ENCODE results near the gene RAPGEF1.

The RAPGEF1 gene

DNA sequence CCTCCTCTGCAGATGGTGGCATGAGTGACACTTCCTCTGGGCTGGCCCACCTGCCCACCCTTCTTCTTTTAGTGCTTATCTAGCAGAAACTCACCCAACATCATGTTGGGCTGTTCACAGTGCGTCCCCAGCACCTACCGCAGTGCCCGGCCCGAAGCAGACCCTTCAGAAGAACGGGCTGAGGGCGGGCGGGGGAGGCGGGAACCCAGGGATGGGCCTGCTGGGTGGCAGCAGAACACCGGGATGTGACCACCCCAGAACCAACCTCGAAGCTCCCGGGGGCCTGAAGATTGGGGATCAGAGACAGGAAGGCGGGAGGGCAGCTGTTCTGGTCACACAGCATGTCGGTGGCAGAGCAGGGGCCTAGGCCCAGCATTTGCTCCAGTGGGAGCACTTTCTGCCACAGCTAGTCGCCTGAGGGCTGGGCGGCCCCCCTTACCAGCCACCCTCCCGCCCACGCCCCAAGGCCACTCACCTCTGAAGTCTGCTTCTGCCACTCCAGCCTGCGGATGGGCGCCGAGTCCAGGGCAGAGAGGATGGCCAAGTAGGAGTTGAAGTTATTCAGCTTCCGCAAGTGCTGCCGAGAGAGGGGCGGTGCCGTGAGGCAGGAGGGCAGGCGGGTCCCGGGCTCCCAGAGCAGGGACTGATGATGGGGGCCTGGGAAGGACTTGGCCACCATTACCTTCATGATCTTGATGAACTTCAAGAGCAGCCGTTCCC, 155.9 kb downstream of the RAPGEF1 start:
- TF ChIP-seq, protein P1, sequence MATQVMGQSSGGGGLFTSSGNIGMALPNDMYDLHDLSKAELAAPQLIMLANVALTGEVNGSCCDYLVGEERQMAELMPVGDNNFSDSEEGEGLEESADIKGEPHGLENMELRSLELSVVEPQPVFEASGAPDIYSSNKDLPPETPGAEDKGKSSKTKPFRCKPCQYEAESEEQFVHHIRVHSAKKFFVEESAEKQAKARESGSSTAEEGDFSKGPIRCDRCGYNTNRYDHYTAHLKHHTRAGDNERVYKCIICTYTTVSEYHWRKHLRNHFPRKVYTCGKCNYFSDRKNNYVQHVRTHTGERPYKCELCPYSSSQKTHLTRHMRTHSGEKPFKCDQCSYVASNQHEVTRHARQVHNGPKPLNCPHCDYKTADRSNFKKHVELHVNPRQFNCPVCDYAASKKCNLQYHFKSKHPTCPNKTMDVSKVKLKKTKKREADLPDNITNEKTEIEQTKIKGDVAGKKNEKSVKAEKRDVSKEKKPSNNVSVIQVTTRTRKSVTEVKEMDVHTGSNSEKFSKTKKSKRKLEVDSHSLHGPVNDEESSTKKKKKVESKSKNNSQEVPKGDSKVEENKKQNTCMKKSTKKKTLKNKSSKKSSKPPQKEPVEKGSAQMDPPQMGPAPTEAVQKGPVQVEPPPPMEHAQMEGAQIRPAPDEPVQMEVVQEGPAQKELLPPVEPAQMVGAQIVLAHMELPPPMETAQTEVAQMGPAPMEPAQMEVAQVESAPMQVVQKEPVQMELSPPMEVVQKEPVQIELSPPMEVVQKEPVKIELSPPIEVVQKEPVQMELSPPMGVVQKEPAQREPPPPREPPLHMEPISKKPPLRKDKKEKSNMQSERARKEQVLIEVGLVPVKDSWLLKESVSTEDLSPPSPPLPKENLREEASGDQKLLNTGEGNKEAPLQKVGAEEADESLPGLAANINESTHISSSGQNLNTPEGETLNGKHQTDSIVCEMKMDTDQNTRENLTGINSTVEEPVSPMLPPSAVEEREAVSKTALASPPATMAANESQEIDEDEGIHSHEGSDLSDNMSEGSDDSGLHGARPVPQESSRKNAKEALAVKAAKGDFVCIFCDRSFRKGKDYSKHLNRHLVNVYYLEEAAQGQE (IDR thresholded peaks at IDR 0.05; ENCODE audit: insufficient read depth in 1 of 2, low read depth in 2 of 2, low read length in 2 of 2), result no peak
- TF ChIP-seq FOXP2 (optimal IDR thresholded peaks at IDR 0.05; ENCODE audit: borderline replicate concordance, extremely low read depth, extremely low read length, insufficient read depth), result no peak
- TF ChIP-seq SIN3A (IDR thresholded peaks at IDR 0.05; ENCODE audit: borderline replicate concordance, insufficient read depth, low read length), result no peak
- TF ChIP-seq POLR2AphosphoS5 (IDR thresholded peaks at IDR 0.05; ENCODE audit: low read depth, low read length), result no peak
- no peak for TF ChIP-seq TAF1 (IDR thresholded peaks at IDR 0.05; ENCODE audit: borderline replicate concordance, insufficient read depth, low read length)

DNA sequence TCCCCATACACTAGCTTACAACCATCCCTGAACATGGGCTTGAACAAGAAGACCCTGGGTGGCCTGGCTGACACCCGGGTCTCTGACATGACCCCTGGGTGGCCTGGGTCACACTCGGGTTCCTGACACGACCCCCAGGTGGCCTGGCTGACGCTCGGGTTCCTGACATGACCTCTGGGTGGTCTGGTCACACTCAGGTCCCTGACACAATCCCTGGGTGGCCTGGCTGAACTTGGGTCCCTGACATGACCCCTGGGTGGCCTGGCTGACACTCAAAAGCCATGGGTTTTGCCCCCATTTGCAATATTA, 156.6 kb downstream of the RAPGEF1 start:
- TF ChIP-seq TAF1 (IDR thresholded peaks at IDR 0.05; ENCODE audit: borderline replicate concordance, insufficient read depth, low read length) (no peak), SIN3A (IDR thresholded peaks at IDR 0.05; ENCODE audit: borderline replicate concordance, insufficient read depth, low read length) (no peak), FOXP2 (optimal IDR thresholded peaks at IDR 0.05; ENCODE audit: borderline replicate concordance, extremely low read depth, extremely low read length, insufficient read depth) (no peak), POLR2AphosphoS5 (IDR thresholded peaks at IDR 0.05; ENCODE audit: low read depth, low read length) (no peak)
- TF ChIP-seq, protein P1 (IDR thresholded peaks at IDR 0.05; ENCODE audit: insufficient read depth in 1 of 2, low read depth in 2 of 2, low read length in 2 of 2), result no peak

DNA sequence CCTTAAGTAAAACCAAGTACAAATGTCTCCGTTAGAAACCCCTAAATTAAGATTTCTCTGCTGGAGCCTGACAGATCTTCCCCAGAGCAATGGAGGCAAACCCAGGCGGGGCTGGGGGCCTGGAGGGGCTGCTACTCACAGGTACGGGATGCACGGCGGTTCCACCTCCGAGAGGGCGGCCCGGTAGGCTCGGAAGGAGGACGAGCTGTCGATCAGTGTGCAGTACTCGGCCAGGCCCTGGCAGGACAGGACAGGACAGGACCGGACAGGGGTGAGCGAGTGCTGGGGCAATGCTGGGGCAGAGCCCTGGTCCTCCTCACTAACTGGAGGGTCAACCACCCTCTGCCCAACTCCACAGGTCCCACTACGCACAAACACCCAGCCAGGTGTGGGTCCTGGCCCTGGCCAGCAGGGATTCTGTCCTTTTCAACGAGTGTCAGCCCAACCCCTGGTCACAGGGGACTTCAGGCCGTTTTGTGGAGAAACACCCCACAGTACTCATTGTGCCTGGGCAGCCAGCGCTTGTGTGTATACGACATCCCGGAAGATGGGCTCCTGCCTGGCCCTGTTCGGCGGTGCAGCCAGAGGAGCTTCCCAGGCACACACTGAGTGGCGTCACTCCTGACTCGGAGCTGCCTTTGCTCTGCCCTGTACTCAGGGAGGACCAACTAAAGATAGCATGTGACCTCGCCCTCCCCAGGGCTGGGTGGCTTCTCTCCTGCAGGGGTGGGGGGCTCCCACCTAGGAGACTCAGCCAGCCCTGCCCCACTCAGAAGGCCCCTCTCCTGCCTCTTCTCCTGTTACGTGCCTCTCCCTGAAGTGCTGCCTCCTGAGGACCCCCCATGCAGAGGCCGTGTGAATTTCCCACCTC, 157.2 kb downstream of the RAPGEF1 start:
- TF ChIP-seq FOXP2 (optimal IDR thresholded peaks at IDR 0.05; ENCODE audit: borderline replicate concordance, extremely low read depth, extremely low read length, insufficient read depth) (no peak), TAF1 (IDR thresholded peaks at IDR 0.05; ENCODE audit: borderline replicate concordance, insufficient read depth, low read length) (no peak), POLR2AphosphoS5 (IDR thresholded peaks at IDR 0.05; ENCODE audit: low read depth, low read length) (no peak), SIN3A (IDR thresholded peaks at IDR 0.05; ENCODE audit: borderline replicate concordance, insufficient read depth, low read length) (no peak)
- TF ChIP-seq, protein P1 (IDR thresholded peaks at IDR 0.05; ENCODE audit: insufficient read depth in 1 of 2, low read depth in 2 of 2, low read length in 2 of 2), result no peak

DNA sequence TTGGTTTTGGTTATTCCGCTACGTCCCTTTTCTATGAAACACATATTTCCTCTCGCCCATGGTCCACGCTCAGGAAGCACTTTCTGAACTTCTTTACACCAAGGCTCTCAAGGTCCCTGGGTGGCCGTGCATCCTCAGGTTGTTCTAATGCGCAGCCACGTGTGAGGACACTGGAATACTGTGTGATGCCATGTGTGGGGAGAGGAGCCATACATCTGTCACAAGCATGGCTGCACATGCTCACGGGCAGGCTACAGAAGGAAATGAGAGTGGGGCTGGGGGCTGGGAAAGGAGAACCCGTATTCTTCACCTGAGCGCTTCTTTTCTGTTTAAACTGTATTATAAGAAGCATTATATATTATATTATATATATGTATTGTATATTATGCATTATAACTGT, 157.8 kb downstream of the RAPGEF1 start:
- TF ChIP-seq, protein P1 (IDR thresholded peaks at IDR 0.05; ENCODE audit: insufficient read depth in 1 of 2, low read depth in 2 of 2, low read length in 2 of 2), result no peak
- no peak for TF ChIP-seq FOXP2 (optimal IDR thresholded peaks at IDR 0.05; ENCODE audit: borderline replicate concordance, extremely low read depth, extremely low read length, insufficient read depth)
- TF ChIP-seq SIN3A (IDR thresholded peaks at IDR 0.05; ENCODE audit: borderline replicate concordance, insufficient read depth, low read length), result no peak
- no peak for TF ChIP-seq TAF1 (IDR thresholded peaks at IDR 0.05; ENCODE audit: borderline replicate concordance, insufficient read depth, low read length)
